GM12891 (cell line): Measurements from ENCODE around the gene LGALS12.
"Not testable (repeated sequence)": the region's sequence is repeated elsewhere in the genome, so short reads cannot be mapped to it uniquely, and the experiment has no call there.

Experiments
- POLR2A ChIP-seq: IDR thresholded peaks from 2 replicates; pipeline ENCODE4 v1.6.1; 2011; ENCODE audit warnings: low read depth, low read length, control low read depth
- POLR2AphosphoS5 ChIP-seq: IDR thresholded peaks from 2 replicates; pipeline ENCODE4 v1.6.1; 2011; ENCODE audit warnings: low read depth, low read length, control low read depth
- TAF1 ChIP-seq: IDR thresholded peaks from 2 replicates; pipeline ENCODE4 v1.6.1; 2011; ENCODE audit warnings: low read depth, low read length, control low read depth

DNA sequence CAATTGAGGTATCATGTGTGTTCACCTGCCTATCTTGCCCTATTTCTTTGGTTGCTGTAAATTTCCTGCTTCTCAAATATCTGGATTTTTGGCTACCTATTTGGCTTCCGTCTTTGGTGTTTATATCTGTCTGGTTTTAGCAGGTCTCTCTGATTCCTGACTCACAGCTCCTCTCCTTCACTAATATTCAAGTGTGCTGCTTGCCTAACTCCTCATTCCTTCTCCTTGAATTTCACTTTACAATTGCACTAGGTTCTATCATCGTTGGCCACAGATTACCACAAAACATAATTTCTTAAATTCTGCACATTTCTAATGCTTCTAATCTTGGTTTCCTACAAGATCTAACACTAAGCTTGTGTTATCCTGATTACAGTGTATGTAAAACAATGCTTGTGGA, 36.6 kb downstream of the LGALS12 start:
- TF ChIP-seq POLR2AphosphoS5, POLR2A, TAF1: not testable (repeated sequence)
